NCI-H748 treated with DMSO at 0.1 percent for 48 hours (cell line): Measurements from ENCODE around the gene GNG2.

ENCODE experiments used
- DNase-seq: peaks from one replicate; lab custom pipeline; 2025; lab: John Stamatoyannopoulos, UW

GNG2 gene

GRCh38 chr14:51860164-51860824 is at the start of gene GNG2:
Gene GNG2, plus strand, starts transcription at chr14:51860612. Its CDS starts 90,067 bp downstream, at chr14:51950679.
- peak; percentile 90 for DNase-seq

- DNase-seq, result no peak
These were observed 48.7 kb upstream of the GNG2 start for GRCh38 chr14:51811706-51812105.

- no peak for DNase-seq
These were observed 44.4 kb upstream of the GNG2 start for GRCh38 chr14:51816031-51816430.

- DNase-seq, result no peak
These were observed 43.1 kb upstream of the GNG2 start for GRCh38 chr14:51817326-51817725.

GRCh38 chr14:51818748-51819380 is 41.5 kb upstream of the GNG2 start:
- no peak for DNase-seq

GRCh38 chr14:51821822-51822221 is 38.6 kb upstream of the GNG2 start:
- no peak for DNase-seq

GRCh38 chr14:51822499-51822898 is 37.9 kb upstream of the GNG2 start:
- no peak for DNase-seq

- DNase-seq, result no peak
These were observed 36.7 kb upstream of the GNG2 start for GRCh38 chr14:51823706-51824105.

GRCh38 chr14:51824191-51824590 is 36.2 kb upstream of the GNG2 start:
- no peak for DNase-seq

GRCh38 chr14:51825926-51826325 is 34.5 kb upstream of the GNG2 start:
- DNase-seq, result no peak

GRCh38 chr14:51828017-51828797 is 32.2 kb upstream of the GNG2 start:
- no peak for DNase-seq

GRCh38 chr14:51834240-51834639 is 26.2 kb upstream of the GNG2 start:
- DNase-seq, result no peak

GRCh38 chr14:51836417-51836816 is 24.0 kb upstream of the GNG2 start:
- DNase-seq, result no peak

GRCh38 chr14:51844081-51844881 is 16.1 kb upstream of the GNG2 start:
- no peak for DNase-seq

- no peak for DNase-seq
These were observed 14.6 kb upstream of the GNG2 start for GRCh38 chr14:51845811-51846210.

GRCh38 chr14:51846631-51847488 is 13.6 kb upstream of the GNG2 start:
- peak; percentile 93 for DNase-seq

- no peak for DNase-seq
These were observed 13.0 kb upstream of the GNG2 start for GRCh38 chr14:51847489-51847796.

- DNase-seq, result no peak
These were observed 12.3 kb upstream of the GNG2 start for GRCh38 chr14:51848120-51848519.

GRCh38 chr14:51849097-51849496 is 11.3 kb upstream of the GNG2 start:
- no peak for DNase-seq

GRCh38 chr14:51850651-51851050 is 9.8 kb upstream of the GNG2 start:
- DNase-seq, result no peak

- DNase-seq, result no peak
These were observed 7.9 kb upstream of the GNG2 start for GRCh38 chr14:51852541-51852940.

GRCh38 chr14:51855234-51855633 is 5.2 kb upstream of the GNG2 start:
- no peak for DNase-seq
